ENCODE results near the gene RPRM.
"Not testable (repeated sequence)": the region's sequence is repeated elsewhere in the genome, so short reads cannot be mapped to it uniquely, and the experiment has no call there.

Gene RPRM

GRCh38 chr2:153509133-153509532, 30.6 kb upstream of the RPRM start:
- H2BK15ac ChIP-seq (ENCODE audit: low read length), result no peak overlapping the region
- H3K27ac ChIP-seq (replicated peaks; ENCODE audit: low read length), result no peak overlapping the region
- H2AFZ ChIP-seq (ENCODE audit: low read length), result peak overlapping the region; percentile 29
- no peak overlapping the region for H2BK5ac ChIP-seq (ENCODE audit: low read length)
- DNase-seq (ENCODE audit: low spot score), result no peak
- no peak overlapping the region for H4K91ac ChIP-seq (ENCODE audit: low read depth, low read length, poor library complexity)
- peaks cover 0 to 5% of the 10 kb centered on the region in 2 donors for H3K9me3 ChIP-seq (replicated peaks in 1 of 2; ENCODE audit: control insufficient read depth in 2 of 2, insufficient read depth in 1 of 2, low read depth in 1 of 2, low read length in 2 of 2)
- H3K23ac ChIP-seq (ENCODE audit: low read depth, low read length, poor library complexity), result no peak overlapping the region
- H3K9ac ChIP-seq (ENCODE audit: low read depth, low read length, poor library complexity), result no peak overlapping the region
- no peak overlapping the region for H3K14ac ChIP-seq (ENCODE audit: low read length)
- peak overlapping the region; percentile 36 for H3K18ac ChIP-seq (ENCODE audit: low read length)
- no peak overlapping the region for H2AK5ac ChIP-seq (ENCODE audit: low read depth, low read length)
- H3K79me1 ChIP-seq (ENCODE audit: low read depth, low read length), result no peaks in the 10 kb centered on the region
- H3K36me3 ChIP-seq (replicated peaks in 1 of 2; ENCODE audit: control insufficient read depth in 2 of 2, insufficient read depth in 2 of 2, low read length in 2 of 2), result no peaks in the 10 kb centered on the region
- no peak overlapping the region for H2BK12ac ChIP-seq (ENCODE audit: low read length)
- no peak overlapping the region for H3K4me3 ChIP-seq (ENCODE audit: low read length in 2 of 2)
- H3K27me3 ChIP-seq (ENCODE audit: control insufficient read depth in 3 of 3, insufficient read depth in 3 of 3, low read depth in 1 of 3, low read length in 3 of 3), result no peaks in the 10 kb centered on the region
- H3K4me2 ChIP-seq (ENCODE audit: insufficient read depth, low read length, poor library complexity, severe bottlenecking), result no peak overlapping the region
- no peaks in the 10 kb centered on the region for H3K4me1 ChIP-seq (ENCODE audit: control insufficient read depth in 2 of 2, insufficient read depth in 1 of 2, low read depth in 1 of 2, low read length in 2 of 2)
- H3K4ac ChIP-seq (ENCODE audit: low read length), result no peak overlapping the region
- H4K8ac ChIP-seq (ENCODE audit: low read depth, low read length), result no peak overlapping the region
- no CpG with 5 or more reads among the region's 15 CpGs for WGBS, 2 donors (ENCODE audit: extremely low coverage in 2 of 2, insufficient read length in 2 of 2, insufficient replicate concordance in 1 of 2)
- no peak overlapping the region for H2BK120ac ChIP-seq (ENCODE audit: low read depth, low read length)

- not testable (repeated sequence) for H3K4me3 ChIP-seq (ENCODE audit: low read length in 2 of 2)
Measured at GRCh38 chr2:153506499-153506898, 27.9 kb upstream of the RPRM start.

GRCh38 chr2:153499439-153499838, 20.9 kb upstream of the RPRM start:
- H3K27ac ChIP-seq (replicated peaks; ENCODE audit: low read length), result no peak overlapping the region
- no peak overlapping the region for H3K4ac ChIP-seq (ENCODE audit: low read length)
- no peak overlapping the region for H2AFZ ChIP-seq (ENCODE audit: low read length)
- H3K4me2 ChIP-seq (ENCODE audit: insufficient read depth, low read length, poor library complexity, severe bottlenecking), result no peak overlapping the region
- no peaks in the 10 kb centered on the region for H3K36me3 ChIP-seq (replicated peaks in 1 of 2; ENCODE audit: control insufficient read depth in 2 of 2, insufficient read depth in 2 of 2, low read length in 2 of 2)
- H4K91ac ChIP-seq (ENCODE audit: low read depth, low read length, poor library complexity), result no peak overlapping the region
- H3K9me3 ChIP-seq (replicated peaks in 1 of 2; ENCODE audit: control insufficient read depth in 2 of 2, insufficient read depth in 1 of 2, low read depth in 1 of 2, low read length in 2 of 2), result no peaks in the 10 kb centered on the region
- H3K18ac ChIP-seq (ENCODE audit: low read length), result peak overlapping the region; percentile 60
- no peak overlapping the region for H3K14ac ChIP-seq (ENCODE audit: low read length)
- no peak overlapping the region for H4K8ac ChIP-seq (ENCODE audit: low read depth, low read length)
- no peak overlapping the region for H3K4me3 ChIP-seq (ENCODE audit: low read length in 2 of 2)
- WGBS, 2 donors (ENCODE audit: extremely low coverage in 2 of 2, insufficient read length in 2 of 2, insufficient replicate concordance in 1 of 2), result no CpG with 5 or more reads among the region's 5 CpGs
- H3K27me3 ChIP-seq (ENCODE audit: control insufficient read depth in 3 of 3, insufficient read depth in 3 of 3, low read depth in 1 of 3, low read length in 3 of 3), result no peaks in the 10 kb centered on the region
- H2BK12ac ChIP-seq (ENCODE audit: low read length), result no peak overlapping the region
- H2BK5ac ChIP-seq (ENCODE audit: low read length), result no peak overlapping the region
- H3K79me1 ChIP-seq (ENCODE audit: low read depth, low read length), result no peaks in the 10 kb centered on the region
- H3K4me1 ChIP-seq (ENCODE audit: control insufficient read depth in 2 of 2, insufficient read depth in 1 of 2, low read depth in 1 of 2, low read length in 2 of 2), result no peaks in the 10 kb centered on the region
- H3K23ac ChIP-seq (ENCODE audit: low read depth, low read length, poor library complexity), result no peak overlapping the region
- no peak overlapping the region for H3K9ac ChIP-seq (ENCODE audit: low read depth, low read length, poor library complexity)
- H2AK5ac ChIP-seq (ENCODE audit: low read depth, low read length), result no peak overlapping the region
- H2BK15ac ChIP-seq (ENCODE audit: low read length), result no peak overlapping the region
- DNase-seq (ENCODE audit: low spot score), result no peak
- no peak overlapping the region for H2BK120ac ChIP-seq (ENCODE audit: low read depth, low read length)

More at GRCh38 chr2:153506499-153506898, 27.9 kb upstream of the RPRM start:
- not testable (repeated sequence) for H3K4me2 ChIP-seq (ENCODE audit: insufficient read depth, low read length, poor library complexity, severe bottlenecking); H3K27me3 ChIP-seq (ENCODE audit: control insufficient read depth in 3 of 3, insufficient read depth in 3 of 3, low read depth in 1 of 3, low read length in 3 of 3); H2AFZ ChIP-seq (ENCODE audit: low read length); H4K8ac ChIP-seq (ENCODE audit: low read depth, low read length); H3K27ac ChIP-seq (replicated peaks; ENCODE audit: low read length); H3K4me1 ChIP-seq (ENCODE audit: control insufficient read depth in 2 of 2, insufficient read depth in 1 of 2, low read depth in 1 of 2, low read length in 2 of 2); H2BK15ac ChIP-seq (ENCODE audit: low read length); H2BK12ac ChIP-seq (ENCODE audit: low read length); H3K4ac ChIP-seq (ENCODE audit: low read length); H3K23ac ChIP-seq (ENCODE audit: low read depth, low read length, poor library complexity); H2AK5ac ChIP-seq (ENCODE audit: low read depth, low read length); H3K14ac ChIP-seq (ENCODE audit: low read length); DNase-seq (ENCODE audit: low spot score); H2BK120ac ChIP-seq (ENCODE audit: low read depth, low read length); H3K9me3 ChIP-seq (replicated peaks in 1 of 2; ENCODE audit: control insufficient read depth in 2 of 2, insufficient read depth in 1 of 2, low read depth in 1 of 2, low read length in 2 of 2); H3K18ac ChIP-seq (ENCODE audit: low read length); H3K9ac ChIP-seq (ENCODE audit: low read depth, low read length, poor library complexity); H3K36me3 ChIP-seq (replicated peaks in 1 of 2; ENCODE audit: control insufficient read depth in 2 of 2, insufficient read depth in 2 of 2, low read length in 2 of 2); H4K91ac ChIP-seq (ENCODE audit: low read depth, low read length, poor library complexity); H3K79me1 ChIP-seq (ENCODE audit: low read depth, low read length); H2BK5ac ChIP-seq (ENCODE audit: low read length)

- H2AFZ ChIP-seq (ENCODE audit: low read length), result no peak overlapping the region
- H3K36me3 ChIP-seq (replicated peaks in 1 of 2; ENCODE audit: control insufficient read depth in 2 of 2, insufficient read depth in 2 of 2, low read length in 2 of 2), result no peaks in the 10 kb centered on the region
- no peak overlapping the region for H3K4me2 ChIP-seq (ENCODE audit: insufficient read depth, low read length, poor library complexity, severe bottlenecking)
- no peak for DNase-seq (ENCODE audit: low spot score)
- no peak overlapping the region for H2BK15ac ChIP-seq (ENCODE audit: low read length)
- no peak overlapping the region for H3K14ac ChIP-seq (ENCODE audit: low read length)
- H3K27me3 ChIP-seq (ENCODE audit: control insufficient read depth in 3 of 3, insufficient read depth in 3 of 3, low read depth in 1 of 3, low read length in 3 of 3), result no peaks in the 10 kb centered on the region
- no peaks in the 10 kb centered on the region for H3K9me3 ChIP-seq (replicated peaks in 1 of 2; ENCODE audit: control insufficient read depth in 2 of 2, insufficient read depth in 1 of 2, low read depth in 1 of 2, low read length in 2 of 2)
- peak overlapping the region; percentile 72 for H3K18ac ChIP-seq (ENCODE audit: low read length)
- H3K4me1 ChIP-seq (ENCODE audit: control insufficient read depth in 2 of 2, insufficient read depth in 1 of 2, low read depth in 1 of 2, low read length in 2 of 2), result no peaks in the 10 kb centered on the region
- WGBS, 2 donors (ENCODE audit: extremely low coverage in 2 of 2, insufficient read length in 2 of 2, insufficient replicate concordance in 1 of 2), result no CpG with 5 or more reads among the region's 14 CpGs
- no peak overlapping the region for H2BK120ac ChIP-seq (ENCODE audit: low read depth, low read length)
- H3K79me1 ChIP-seq (ENCODE audit: low read depth, low read length), result no peaks in the 10 kb centered on the region
- H4K8ac ChIP-seq (ENCODE audit: low read depth, low read length), result no peak overlapping the region
- H4K91ac ChIP-seq (ENCODE audit: low read depth, low read length, poor library complexity), result no peak overlapping the region
- H2AK5ac ChIP-seq (ENCODE audit: low read depth, low read length), result peak overlapping the region; percentile 42
- no peak overlapping the region for H2BK12ac ChIP-seq (ENCODE audit: low read length)
- H2BK5ac ChIP-seq (ENCODE audit: low read length), result no peak overlapping the region
- no peak overlapping the region for H3K4ac ChIP-seq (ENCODE audit: low read length)
- H3K27ac ChIP-seq (replicated peaks; ENCODE audit: low read length), result no peak overlapping the region
- no peak overlapping the region for H3K9ac ChIP-seq (ENCODE audit: low read depth, low read length, poor library complexity)
- no peak overlapping the region for H3K4me3 ChIP-seq (ENCODE audit: low read length in 2 of 2)
- H3K23ac ChIP-seq (ENCODE audit: low read depth, low read length, poor library complexity), result peak overlapping the region; percentile 34
Measured at GRCh38 chr2:153497938-153498629, 19.5 kb upstream of the RPRM start.

All from neuronal stem cell (in vitro differentiated cells).